HG03378 (cell line): Measurements from ENCODE around the gene KRT35.
"Not testable (repeated sequence)": the region's sequence is repeated elsewhere in the genome, so short reads cannot be mapped to it uniquely, and the experiment has no call there.

Experiments
- ATAC-seq: cut with Tn5 transposase; IDR thresholded peaks from one replicate; pipeline ENCODE4 v1.9.1; 2021; ENCODE audit warnings: mild to moderate bottlenecking, moderate library complexity; ENCODE audit not compliant: unreplicated experiment

The KRT35 gene

DNA sequence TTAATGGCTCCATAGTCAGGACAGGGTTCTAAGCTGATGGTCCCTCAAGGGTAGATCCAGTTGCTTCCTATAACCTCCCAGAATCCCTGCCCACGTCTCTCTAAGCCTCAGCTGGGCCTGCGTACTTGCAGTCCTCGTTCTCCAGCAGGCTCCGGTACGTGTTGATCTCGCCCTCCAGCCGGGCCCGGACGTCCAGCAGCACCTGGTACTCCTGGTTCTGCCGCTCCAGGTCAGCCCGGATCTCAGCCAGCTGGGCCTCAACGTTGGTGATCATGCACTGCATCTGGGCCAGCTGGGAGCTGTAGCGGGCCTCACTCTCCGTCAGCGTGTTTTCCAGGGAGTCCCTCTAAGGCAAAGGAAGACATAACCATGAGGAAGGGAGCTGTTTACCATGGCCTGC, 18.2 kb downstream of the KRT35 start:
- no peak for ATAC-seq

DNA sequence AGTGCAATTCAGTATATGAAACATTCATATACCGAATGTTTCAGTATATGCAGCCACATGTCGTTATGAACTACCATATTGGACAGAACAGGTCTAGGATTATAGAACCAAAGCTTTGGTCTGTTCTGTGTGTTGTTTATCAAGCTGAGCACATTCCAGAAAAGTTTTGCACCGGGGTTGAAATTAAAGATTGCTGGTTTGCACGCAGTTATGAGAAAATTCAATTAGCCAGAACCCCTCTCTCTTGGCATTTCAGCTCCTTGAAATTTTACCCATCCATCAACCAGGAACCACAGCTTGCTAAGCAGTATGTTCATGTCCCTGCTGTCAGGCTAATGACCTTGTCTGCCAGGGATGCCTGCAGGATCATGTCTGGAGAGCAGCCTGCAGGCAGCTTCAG, 23.3 kb downstream of the KRT35 start:
- no peak for ATAC-seq

- ATAC-seq: no peak
Observed at GRCh38 chr17:41456204-41456603, 24.7 kb downstream of the KRT35 start.

GRCh38 chr17:41455236-41455635, 25.7 kb downstream of the KRT35 start:
- no peak for ATAC-seq

DNA sequence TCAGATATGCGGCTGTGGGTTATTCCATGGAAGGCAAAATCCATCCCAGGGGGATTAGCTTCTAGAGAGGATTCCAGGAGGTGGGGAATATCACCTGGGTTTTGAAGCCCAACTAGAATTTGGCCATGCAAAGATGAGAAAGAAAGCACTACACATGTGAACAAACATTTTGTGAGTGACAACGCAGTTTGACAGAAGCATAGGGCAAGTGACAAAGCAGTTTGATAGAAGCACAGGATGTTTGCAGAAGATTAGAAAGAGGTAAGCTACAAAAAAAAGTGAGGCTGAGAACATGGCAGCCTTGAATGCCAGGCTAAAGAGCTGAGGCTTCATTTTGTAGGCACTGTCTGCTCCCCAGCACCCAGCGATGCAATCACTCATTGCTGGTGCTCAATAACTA, 27.9 kb downstream of the KRT35 start:
- no peak for ATAC-seq

GRCh38 chr17:41452281-41452680, 28.7 kb downstream of the KRT35 start:
- ATAC-seq: no peak

DNA sequence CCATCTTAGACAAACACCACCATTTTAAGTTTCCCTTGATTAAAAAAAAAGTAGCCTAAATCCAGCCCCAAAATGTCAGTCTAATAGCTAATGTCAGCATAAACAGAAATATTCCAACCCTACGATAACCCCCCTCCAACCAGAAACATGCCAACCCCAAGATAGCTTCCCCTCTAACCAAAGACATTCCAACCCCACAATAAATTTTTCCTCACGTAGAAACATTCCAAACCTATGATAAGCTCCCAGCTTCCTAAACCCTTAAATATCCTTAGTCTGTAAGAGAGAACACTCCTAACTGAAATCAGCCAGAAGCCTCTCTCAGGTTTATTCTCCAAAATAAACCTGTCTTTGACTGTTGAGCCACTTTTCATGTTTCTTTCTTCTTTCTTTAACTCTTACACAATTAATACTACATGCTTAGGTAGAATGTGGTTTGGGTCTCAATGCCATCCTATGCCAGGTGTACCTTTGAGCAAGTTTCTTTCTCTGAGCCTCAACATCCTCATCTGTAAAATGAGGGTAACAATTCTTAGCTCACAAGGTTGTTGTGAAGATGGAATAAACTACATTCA, 29.7 kb downstream of the KRT35 start:
- ATAC-seq: no peak

GRCh38 chr17:41449008-41449407, 31.9 kb downstream of the KRT35 start:
- ATAC-seq: no peak

GRCh38 chr17:41448506-41448905, 32.4 kb downstream of the KRT35 start:
- no peak for ATAC-seq

GRCh38 chr17:41446806-41447205, 34.1 kb downstream of the KRT35 start:
- ATAC-seq: no peak

- no peak for ATAC-seq
Observed at GRCh38 chr17:41444640-41445039, 36.3 kb downstream of the KRT35 start.

DNA sequence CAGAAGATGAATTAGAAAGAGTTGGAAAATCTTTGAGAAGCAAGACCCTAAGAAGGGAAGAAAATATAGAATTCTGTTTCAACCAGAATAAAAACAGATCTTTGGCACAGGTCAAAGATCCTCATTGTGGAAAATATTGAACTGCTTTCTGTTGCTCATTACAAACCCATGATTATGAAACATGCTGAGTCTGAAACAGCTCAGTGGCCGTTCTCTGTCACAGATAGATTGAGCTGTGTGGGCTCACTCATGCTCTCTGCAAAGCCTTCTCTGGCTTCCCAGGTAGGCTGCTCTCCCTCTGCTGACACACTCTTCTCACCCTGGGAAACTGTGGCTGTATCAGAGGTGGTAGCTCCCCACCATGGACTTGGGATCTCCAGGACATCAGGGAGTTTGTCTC, 36.8 kb downstream of the KRT35 start:
- no peak for ATAC-seq

GRCh38 chr17:41442739-41443138, 38.2 kb downstream of the KRT35 start:
- ATAC-seq: no peak

DNA sequence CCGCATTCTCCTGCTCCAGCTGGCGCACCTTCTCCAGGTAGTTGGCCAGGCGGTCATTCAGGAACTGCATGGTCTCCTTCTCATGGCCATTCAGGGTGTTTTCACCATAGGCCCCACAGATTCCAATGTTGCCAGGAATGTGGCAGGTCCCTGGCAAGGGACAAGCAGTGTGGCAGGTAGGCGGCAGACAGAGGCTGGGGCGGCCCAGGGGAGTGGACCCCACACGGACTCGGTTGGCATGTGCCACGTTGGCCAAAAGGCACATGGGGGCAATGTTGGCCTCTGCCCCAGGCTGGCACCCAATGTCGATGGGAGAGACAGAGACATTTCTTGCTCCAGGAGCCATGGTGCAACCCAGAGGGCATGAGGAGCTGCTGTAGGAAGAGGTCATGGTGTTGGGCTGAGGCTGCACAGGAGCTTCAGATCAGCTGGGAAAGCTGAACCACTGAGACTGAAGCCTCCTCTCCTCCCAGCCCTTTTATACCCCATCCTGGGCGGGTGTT, 40.4 kb downstream of the KRT35 start, which contains the start of gene KRT38:
TSS of gene KRT38 (minus strand) at position 453 of the 503 bp plus-strand sequence. CDS start at position 391, 62 bp downstream.
- no peak for ATAC-seq

DNA sequence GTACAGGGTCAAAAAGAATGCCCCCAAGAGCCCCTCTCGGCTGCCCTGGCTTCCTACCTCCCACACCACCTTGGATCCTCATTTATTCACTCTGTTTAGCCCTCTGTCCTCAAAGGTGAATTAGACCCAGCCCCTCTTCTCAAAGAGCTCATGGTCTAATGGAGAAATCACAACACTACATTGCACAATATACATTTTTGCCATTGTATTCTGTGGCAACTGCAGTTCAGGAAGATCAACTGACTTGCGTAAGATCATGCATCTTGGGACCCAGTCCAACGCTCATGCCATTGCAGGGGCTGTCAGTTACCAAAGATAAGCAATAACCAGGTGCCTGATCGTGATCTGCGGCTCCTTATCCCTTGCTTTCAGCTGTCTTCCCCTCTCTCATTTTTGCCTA, 41.6 kb downstream of the KRT35 start:
- ATAC-seq: no peak

DNA sequence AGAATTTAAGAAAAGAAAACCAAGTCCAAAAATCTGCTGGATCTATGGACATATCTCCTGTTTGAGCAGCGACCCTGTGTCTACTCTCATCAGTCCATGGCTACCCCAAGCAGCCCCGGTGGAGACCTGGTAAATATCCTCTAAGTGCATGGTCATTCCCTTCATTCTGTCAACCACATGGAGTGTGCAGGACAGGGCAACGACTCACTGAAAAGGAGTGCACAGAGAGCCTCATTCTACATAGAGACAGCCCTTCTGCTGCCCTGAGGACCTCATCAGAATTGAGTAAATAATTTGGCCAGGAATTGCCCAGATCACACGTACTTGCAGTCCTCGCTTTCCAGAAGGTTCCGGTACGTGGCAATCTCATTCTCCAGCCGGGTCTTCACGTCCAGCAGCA, 43.2 kb downstream of the KRT35 start:
- ATAC-seq: no peak

- no peak for ATAC-seq
Observed at GRCh38 chr17:41437254-41437653, 43.7 kb downstream of the KRT35 start.

GRCh38 chr17:41434415-41434814, 46.5 kb downstream of the KRT35 start:
- no peak for ATAC-seq

- ATAC-seq: no peak
Observed at GRCh38 chr17:41434005-41434404, 46.9 kb downstream of the KRT35 start.

DNA sequence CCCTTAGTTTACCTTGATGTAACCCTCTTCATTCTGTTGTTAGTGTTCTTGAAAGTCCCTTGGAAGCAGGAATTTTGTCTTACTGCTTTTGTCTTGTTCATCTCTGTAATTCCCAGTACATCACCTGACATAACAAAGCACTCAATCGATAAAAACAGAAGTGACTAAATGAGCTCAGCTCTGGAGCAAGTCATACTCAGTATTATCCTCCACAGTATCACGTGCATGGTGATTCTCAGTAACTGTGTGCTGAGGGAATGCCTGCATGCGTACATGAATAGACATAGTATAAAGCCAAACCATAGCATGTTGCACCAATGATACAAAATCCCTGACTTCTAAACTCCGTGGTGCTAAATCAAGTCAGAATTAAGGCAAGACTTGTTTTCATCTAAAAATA, 47.4 kb downstream of the KRT35 start:
- ATAC-seq: no peak

DNA sequence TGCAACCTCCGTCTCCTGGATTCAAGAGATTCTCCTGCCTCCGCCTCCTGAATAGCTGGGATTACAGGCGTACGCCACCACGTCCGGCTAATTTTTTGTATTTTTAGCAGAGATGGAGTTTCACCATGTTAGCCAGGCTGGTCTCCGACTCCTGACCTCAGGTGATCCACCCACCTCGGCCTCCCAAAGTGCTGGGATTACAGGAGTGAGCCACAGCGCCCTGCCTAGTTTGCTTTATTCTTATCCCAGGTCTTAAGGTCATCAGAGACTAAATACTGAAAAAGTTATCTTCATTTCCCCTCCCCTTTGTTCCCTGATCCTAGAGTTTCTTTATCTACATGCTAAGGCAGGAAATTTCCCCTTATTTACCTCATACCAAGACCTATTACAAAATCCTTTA, 50.6 kb downstream of the KRT35 start:
- ATAC-seq: not testable (repeated sequence)

GRCh38 chr17:41429667-41430066, 51.3 kb downstream of the KRT35 start:
- ATAC-seq: no peak

DNA sequence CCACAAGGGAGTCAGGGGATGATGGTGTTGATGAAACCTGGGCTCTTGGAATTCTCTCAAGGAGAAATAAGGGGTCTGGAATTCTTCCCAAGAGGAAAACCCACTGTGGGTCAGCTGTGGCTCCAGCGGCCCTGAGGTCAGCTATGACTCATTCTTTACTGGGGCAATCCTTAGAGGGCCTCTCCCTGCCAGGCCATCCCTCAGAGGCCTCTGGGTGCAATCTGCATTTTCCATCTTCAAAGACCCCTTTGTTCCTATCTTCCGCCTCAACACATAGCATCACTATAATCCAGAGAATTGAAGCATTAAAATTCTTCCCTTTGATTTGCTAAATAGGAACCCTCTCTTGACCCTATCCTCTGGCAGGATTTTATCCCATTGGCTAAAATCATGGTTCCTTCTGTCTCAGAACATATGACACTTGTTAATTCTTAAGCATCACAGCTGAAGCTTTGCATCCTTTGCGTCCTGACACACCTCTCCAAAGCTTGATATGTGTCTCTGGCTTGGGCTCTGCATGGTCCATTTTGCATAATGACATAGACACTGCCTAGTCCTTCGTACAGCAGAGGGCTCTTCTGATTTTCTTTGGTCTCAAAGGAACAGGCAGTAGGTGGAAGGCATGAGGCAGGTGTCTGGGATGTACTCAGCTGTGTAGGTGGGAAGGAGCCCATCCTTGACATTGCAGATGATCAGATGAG, 52.2 kb downstream of the KRT35 start:
- no peak for ATAC-seq
